NCI-H1417 (cell line): ENCODE measurements around the gene ELOVL7.
"Not testable (repeated sequence)": the region's sequence is repeated elsewhere in the genome, so short reads cannot be mapped to it uniquely, and the experiment has no call there.

Experiments used
- DNase-seq, 3 experiments: peaks; one replicate each; lab custom pipeline; 2025; lab: John Stamatoyannopoulos, UW

Gene ELOVL7

DNA sequence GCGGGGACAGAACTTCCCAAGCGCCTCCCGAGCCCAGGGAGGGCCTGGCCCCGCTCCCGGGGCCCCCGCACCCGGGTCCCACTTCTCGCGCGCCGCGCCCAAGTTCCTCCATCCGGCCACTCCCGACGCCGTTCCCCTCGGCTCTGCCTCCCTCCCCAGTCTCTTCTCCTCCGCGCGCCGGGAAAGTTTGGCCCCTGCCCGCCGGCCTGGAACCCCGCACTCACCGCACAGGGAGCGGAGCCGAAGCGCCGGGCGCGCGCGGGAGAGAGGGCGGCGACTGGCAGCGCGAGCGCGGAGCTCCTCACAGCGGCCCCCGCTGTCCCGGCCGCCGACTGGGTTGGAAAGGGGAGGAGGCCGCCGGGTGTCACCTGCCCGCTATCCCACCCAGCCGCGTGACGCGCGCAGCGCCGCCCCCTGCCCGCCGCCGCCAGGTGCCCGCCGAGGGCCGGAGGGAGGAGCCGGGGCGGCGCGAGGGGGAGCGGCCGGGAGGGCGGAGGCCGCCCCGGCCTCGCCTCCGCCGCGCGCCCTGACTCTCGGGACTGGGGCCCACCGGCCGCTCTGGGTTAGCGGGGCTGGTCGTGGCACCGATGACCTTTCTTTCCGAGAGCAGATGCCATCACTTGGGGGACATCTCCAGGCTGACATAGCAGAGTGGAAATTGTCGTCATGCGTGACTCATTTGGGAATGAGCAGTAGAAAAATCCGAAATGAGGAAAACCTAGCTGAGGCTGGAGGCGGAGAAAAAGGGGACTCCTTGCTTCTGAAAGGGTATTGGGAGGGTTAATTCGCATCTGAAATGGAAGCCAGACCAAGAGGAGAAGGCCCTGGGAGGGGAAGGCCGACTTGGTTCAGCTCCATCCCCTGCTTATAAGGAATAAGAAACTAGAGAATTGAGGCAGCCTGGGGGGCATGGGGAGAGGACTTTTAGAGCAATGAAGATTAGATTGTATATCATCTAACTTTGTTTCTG lies at the start of gene ELOVL7:
TSS of gene ELOVL7 (minus strand) at position 334 of the 970 bp plus-strand sequence. CDS start 56,872 bp downstream, outside the sequence.
- peak; percentile 84 to 92 (median 85) for DNase-seq

GRCh38 chr5:60893521-60893920 lies 49.5 kb upstream of the ELOVL7 start:
- no peak for DNase-seq

DNA sequence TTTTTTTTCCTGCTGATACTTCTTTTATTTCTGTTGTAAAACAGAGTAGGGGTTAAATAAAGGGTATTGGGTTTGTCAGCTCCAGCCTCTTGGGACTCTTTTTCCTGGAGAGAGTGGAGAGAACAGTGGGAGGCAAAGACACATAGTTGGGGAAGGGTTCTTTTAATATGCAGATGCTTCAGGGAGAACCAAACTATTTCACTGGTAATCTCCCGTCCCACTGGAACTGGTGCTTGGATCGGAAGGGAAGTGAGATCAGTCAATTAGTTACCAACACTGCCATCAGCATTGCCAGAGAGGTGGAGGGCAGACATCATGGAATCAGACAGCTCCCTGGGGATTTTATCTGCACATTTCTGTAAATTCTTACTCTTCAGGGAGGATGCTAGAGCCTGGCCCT lies 47.6 kb upstream of the ELOVL7 start:
- DNase-seq, result no peak

GRCh38 chr5:60888359-60889061 lies 44.4 kb upstream of the ELOVL7 start:
- no peak for DNase-seq

- no peak for DNase-seq
These were observed 43.7 kb upstream of the ELOVL7 start for GRCh38 chr5:60887746-60888145.

DNA sequence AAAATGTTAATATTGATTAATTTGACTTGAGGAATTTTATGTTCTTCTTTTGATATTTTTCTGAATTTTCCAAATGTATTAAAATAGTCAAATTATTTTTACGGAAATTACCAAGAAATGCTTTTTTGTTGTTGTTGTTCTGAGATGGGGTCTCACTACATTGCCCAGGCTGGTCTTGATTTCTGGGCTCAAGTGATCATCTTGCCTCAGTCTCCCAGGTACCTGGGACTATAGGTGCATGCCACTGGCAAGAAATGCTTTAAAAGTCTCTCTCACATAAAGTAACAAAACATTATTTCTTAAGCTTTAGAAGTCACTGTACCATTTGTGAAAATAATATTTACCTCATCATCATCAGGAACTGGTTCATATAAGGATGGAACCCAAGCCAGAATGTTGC lies 43.0 kb upstream of the ELOVL7 start:
- no peak for DNase-seq

DNA sequence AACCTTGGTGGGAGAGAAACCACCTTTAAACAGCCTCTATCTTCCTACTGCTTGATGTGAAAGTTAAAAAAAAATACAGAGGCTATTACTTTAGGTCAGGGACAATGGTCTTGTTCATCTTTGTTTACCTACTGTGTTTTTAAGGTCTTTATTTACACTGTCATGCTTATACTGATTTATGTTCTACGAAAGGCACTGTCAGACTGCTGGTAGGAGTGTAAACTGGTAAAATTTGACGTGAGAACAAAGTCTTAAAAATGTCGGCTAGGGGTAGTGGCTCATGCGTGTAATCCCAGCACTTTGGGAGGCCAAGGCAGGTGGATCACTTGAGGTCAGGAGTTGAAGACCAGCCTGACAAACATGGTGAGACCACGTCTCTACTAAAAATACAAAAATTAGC lies 42.1 kb upstream of the ELOVL7 start:
- peak in 1 of 3 experiments; percentile 48 for DNase-seq

GRCh38 chr5:60883229-60883628 lies 39.2 kb upstream of the ELOVL7 start:
- peak in 1 of 3 experiments; percentile 31 for DNase-seq

- DNase-seq, result no peak
These were observed 28.8 kb upstream of the ELOVL7 start for GRCh38 chr5:60872892-60873291.

- DNase-seq, result no peak
These were observed 26.8 kb upstream of the ELOVL7 start for GRCh38 chr5:60870857-60871256.

DNA sequence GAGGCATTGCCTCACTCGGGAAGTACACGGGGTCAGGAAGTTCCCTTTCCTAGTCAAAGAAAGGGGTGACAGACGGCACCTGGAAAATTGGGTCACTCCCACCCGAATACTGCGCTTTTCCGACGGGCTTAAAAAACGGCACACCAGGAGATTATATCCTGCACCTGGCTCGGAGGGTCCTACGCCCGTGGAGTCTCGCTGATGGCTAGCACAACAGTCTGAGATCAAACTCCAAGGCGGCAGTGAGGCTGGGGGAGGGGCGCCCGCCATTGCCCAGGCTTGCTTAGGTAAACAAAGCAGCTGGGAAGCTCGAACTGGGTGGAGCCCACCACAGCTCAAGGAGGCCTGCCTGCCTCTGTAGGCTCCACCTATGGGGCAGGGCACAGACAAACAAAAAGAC lies 16.5 kb upstream of the ELOVL7 start:
- DNase-seq, result not testable (repeated sequence)

- DNase-seq, result no peak
These were observed 12.0 kb upstream of the ELOVL7 start for GRCh38 chr5:60856066-60856465.

- no peak for DNase-seq
These were observed 8.9 kb upstream of the ELOVL7 start for GRCh38 chr5:60852940-60853339.

- no peak for DNase-seq
These were observed 8.2 kb upstream of the ELOVL7 start for GRCh38 chr5:60852317-60852716.

DNA sequence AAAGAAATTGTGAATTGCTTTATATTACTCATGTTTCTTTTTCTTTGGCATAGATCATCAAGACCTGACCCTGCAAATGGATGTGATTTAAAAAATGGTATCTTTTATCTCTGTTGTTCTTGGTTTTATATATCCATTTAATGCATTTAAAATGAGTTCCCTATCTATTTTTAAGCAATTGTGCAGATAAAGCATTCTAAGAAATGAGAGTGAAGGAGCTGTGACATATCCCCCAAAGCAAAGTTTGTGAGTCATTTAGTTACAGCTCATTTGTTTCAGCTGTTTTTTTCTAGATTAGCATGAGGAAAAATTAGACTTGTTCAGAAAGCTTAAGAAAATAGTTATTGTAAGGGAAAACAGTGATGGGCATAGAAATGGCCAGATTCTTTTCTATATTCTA lies 7.6 kb upstream of the ELOVL7 start:
- DNase-seq, result no peak

- DNase-seq, result no peak
These were observed 2.2 kb upstream of the ELOVL7 start for GRCh38 chr5:60846298-60846697.

GRCh38 chr5:60843386-60843935 lies 608 bp downstream of the ELOVL7 start:
- DNase-seq, result peak; percentile 43 to 58 (median 46)

GRCh38 chr5:60842871-60843385 lies 1.1 kb downstream of the ELOVL7 start:
- DNase-seq, result peak in 2 of 3 experiments; percentile 46 to 54

- no peak for DNase-seq
These were observed 2.7 kb downstream of the ELOVL7 start for GRCh38 chr5:60841361-60841760.

- no peak for DNase-seq
These were observed 7.9 kb downstream of the ELOVL7 start for GRCh38 chr5:60836131-60836530.

DNA sequence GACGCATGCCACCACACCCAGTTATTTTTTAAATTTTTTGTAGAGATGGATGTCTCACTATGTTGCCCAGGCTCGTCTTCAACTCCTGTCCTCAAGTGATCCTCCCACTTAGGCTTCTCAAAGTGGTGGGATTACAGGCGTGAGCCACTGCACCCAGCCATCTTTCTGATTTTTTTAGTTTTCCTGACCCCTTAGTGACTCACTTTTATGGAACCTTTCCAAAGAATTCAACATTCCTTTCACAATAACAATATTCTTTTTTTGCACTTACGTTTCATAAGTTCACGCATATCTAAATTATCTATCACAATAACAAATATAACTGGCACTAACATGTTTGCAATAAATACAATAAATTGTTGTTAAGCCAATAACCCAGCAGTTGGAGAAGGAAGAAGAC lies 8.5 kb downstream of the ELOVL7 start:
- DNase-seq, result no peak

- DNase-seq, result no peak
These were observed 10.5 kb downstream of the ELOVL7 start for GRCh38 chr5:60833520-60833919.
